DND-41 (cell line): Measurements from ENCODE around the gene RUNX2.

Experiments
- ATAC-seq: fragments of 200-7000 bp; cut with Tn5 transposase; 3 replicates; pipeline ENCODE4 v1.9.1; 2021; ENCODE audit warnings: low read depth; ENCODE audit not compliant: insufficient read depth
- DNase-seq: peaks from one replicate; pipeline ENCODE4 v3.0.0-alpha.2; 2020
- H2AFZ ChIP-seq: 2 replicates; pipeline ENCODE4 v1.6.0; 2012; ENCODE audit warnings: low read depth, low read length
- H3K27ac ChIP-seq: 2 replicates; pipeline ENCODE4 v1.5.1; 2012; ENCODE audit warnings: low read length, inconsistent platforms
- H3K27me3 ChIP-seq: fragments of 200-600 bp; sonication (generic); 2 replicates; pipeline ENCODE4 v1.6.0; 2012; ENCODE audit warnings: low read length, mild to moderate bottlenecking, inconsistent platforms; ENCODE audit not compliant: insufficient read depth, poor library complexity
- H3K36me3 ChIP-seq: 2 replicates; pipeline ENCODE4 v1.5.1; 2012; ENCODE audit warnings: low read length, inconsistent platforms; ENCODE audit not compliant: insufficient read depth
- H3K4me1 ChIP-seq: 2 replicates; pipeline ENCODE4 v1.5.1; 2012; ENCODE audit warnings: mild to moderate bottlenecking, low read length; ENCODE audit not compliant: insufficient read depth
- H3K4me2 ChIP-seq: 2 replicates; pipeline ENCODE4 v1.6.0; 2012; ENCODE audit warnings: mild to moderate bottlenecking, moderate library complexity, low read length, inconsistent platforms; ENCODE audit not compliant: insufficient read depth
- H3K4me3 ChIP-seq, 2 experiments: fragments of 200-600 bp in 1 of 2; shearing (Covaris generic) in 1 of 2; 2 replicates each; pipeline ENCODE4 v1.5.1; 2012 to 2016; ENCODE audit warnings: inconsistent platforms in 2 of 2, low read length in 2 of 2, mild to moderate bottlenecking in 2 of 2, low read depth in 1 of 2, moderate library complexity in 1 of 2
- H3K79me2 ChIP-seq: 2 replicates; pipeline ENCODE4 v1.6.0; 2012; ENCODE audit warnings: low read length, inconsistent platforms; ENCODE audit not compliant: insufficient read depth
- H3K9ac ChIP-seq: 2 replicates; pipeline ENCODE4 v1.6.0; 2012; ENCODE audit warnings: low read depth, mild to moderate bottlenecking, inconsistent platforms, low read length, moderate library complexity
- H3K9me3 ChIP-seq: 2 replicates; pipeline ENCODE4 v1.5.1; 2012; ENCODE audit warnings: low read length, moderate library complexity, mild to moderate bottlenecking, inconsistent platforms; ENCODE audit not compliant: insufficient read depth, severe bottlenecking
- H4K20me1 ChIP-seq: 2 replicates; pipeline ENCODE4 v1.6.0; 2012; ENCODE audit warnings: low read length; ENCODE audit not compliant: insufficient read depth
- CTCF ChIP-seq: IDR thresholded peaks from 2 replicates; pipeline ENCODE4 v1.5.1; 2012; ENCODE audit warnings: borderline replicate concordance, low read length, moderate library complexity, mild to moderate bottlenecking; ENCODE audit not compliant: poor library complexity, severe bottlenecking; ENCODE audit errors: extremely low read depth
- EZH2 ChIP-seq: IDR thresholded peaks from 3 replicates; pipeline ENCODE4 v1.6.1; 2012; ENCODE audit warnings: borderline replicate concordance, low read depth, mild to moderate bottlenecking, moderate library complexity, low read length, inconsistent platforms; ENCODE audit not compliant: severe bottlenecking

The RUNX2 gene

GRCh38 chr6:45637611-45638257, 309.6 kb downstream of the RUNX2 start:
- no peaks in the 10 kb centered on the region for H4K20me1 ChIP-seq
- H2AFZ ChIP-seq, result no peak overlapping the region
- H3K9me3 ChIP-seq, result no peaks in the 10 kb centered on the region
- no peak overlapping the region for H3K4me2 ChIP-seq
- no peak overlapping the region for H3K9ac ChIP-seq
- H3K4me1 ChIP-seq, result no peaks in the 10 kb centered on the region
- no peak for TF ChIP-seq EZH2
- no peak for TF ChIP-seq CTCF
- no peak overlapping the region for H3K4me3 ChIP-seq
- DNase-seq (no peak), ATAC-seq (0 out of 3 replicates have a peak, but pooled peaks have one; percentile 29)
- H3K27me3 ChIP-seq, result no peaks in the 10 kb centered on the region
- H3K79me2 ChIP-seq, result no peaks in the 10 kb centered on the region
- no peaks in the 10 kb centered on the region for H3K36me3 ChIP-seq
- no peak overlapping the region for H3K27ac ChIP-seq

GRCh38 chr6:45640081-45640491, 312.0 kb downstream of the RUNX2 start:
- H3K27ac ChIP-seq, result no peak overlapping the region
- ATAC-seq, result no peak
- no peak for DNase-seq

GRCh38 chr6:45640811-45641210, 312.7 kb downstream of the RUNX2 start:
- H4K20me1 ChIP-seq, result no peaks in the 10 kb centered on the region
- no peak overlapping the region for H3K4me3 ChIP-seq
- TF ChIP-seq EZH2, result no peak
- TF ChIP-seq CTCF, result no peak
- no peak overlapping the region for H2AFZ ChIP-seq
- DNase-seq (no peak), ATAC-seq (no peak)
- no peak overlapping the region for H3K9ac ChIP-seq
- H3K9me3 ChIP-seq, result no peaks in the 10 kb centered on the region
- H3K36me3 ChIP-seq, result no peaks in the 10 kb centered on the region
- no peaks in the 10 kb centered on the region for H3K4me1 ChIP-seq
- no peaks in the 10 kb centered on the region for H3K27me3 ChIP-seq
- no peak overlapping the region for H3K27ac ChIP-seq
- H3K79me2 ChIP-seq, result no peaks in the 10 kb centered on the region
- H3K4me2 ChIP-seq, result no peak overlapping the region

More at GRCh38 chr6:45640081-45640491, 312.0 kb downstream of the RUNX2 start:
- no peaks in the 10 kb centered on the region for H3K27me3 ChIP-seq
- no peak overlapping the region for H3K4me2 ChIP-seq
- no peak overlapping the region for H3K4me3 ChIP-seq
- no peak for TF ChIP-seq CTCF
- TF ChIP-seq EZH2, result no peak
- no peaks in the 10 kb centered on the region for H3K36me3 ChIP-seq
- H3K4me1 ChIP-seq, result no peaks in the 10 kb centered on the region
- H3K9ac ChIP-seq, result no peak overlapping the region
- no peaks in the 10 kb centered on the region for H4K20me1 ChIP-seq
- no peaks in the 10 kb centered on the region for H3K9me3 ChIP-seq
- H3K79me2 ChIP-seq, result no peaks in the 10 kb centered on the region
- H2AFZ ChIP-seq, result no peak overlapping the region
